ENCODE results near the gene FGF5.

FGF5 gene

GRCh38 chr4:80249144-80249543, 17.3 kb upstream of the FGF5 start:
- no peaks in the 10 kb centered on the region; the same call in 1 of the 2 replicates for H3K27me3 ChIP-seq
- H3K9me3 ChIP-seq, result no peaks in the 10 kb centered on the region
- no peaks in the 10 kb centered on the region for H3K4me1 ChIP-seq
- no peaks in the 10 kb centered on the region for H3K36me3 ChIP-seq
- no peak for DNase-seq
- TF ChIP-seq CTCF (IDR thresholded peaks at IDR 0.05; ENCODE audit: low read depth, low read length), result no peak
- H3K4me3 ChIP-seq (ENCODE audit: low read depth, low read length), result no peak overlapping the region

DNA sequence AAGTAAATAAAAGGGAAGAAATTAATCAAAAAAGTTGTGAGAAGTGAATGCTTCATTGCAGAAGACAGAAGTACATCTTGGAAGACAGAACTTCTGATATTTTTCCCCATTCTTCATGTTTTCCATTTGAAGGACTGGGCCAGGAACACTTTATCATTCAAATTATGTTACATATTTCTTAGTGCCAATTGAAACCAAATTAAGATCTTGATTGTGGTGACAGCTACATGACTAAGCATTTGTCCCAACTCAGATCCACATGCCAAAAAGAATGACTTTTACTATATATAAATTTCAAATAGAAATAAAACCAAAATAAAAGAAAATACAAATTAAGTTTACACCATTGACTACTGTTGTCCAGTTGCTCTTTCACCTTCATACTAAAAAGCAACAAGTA, 14.0 kb upstream of the FGF5 start:
- no peaks in the 10 kb centered on the region for H3K9me3 ChIP-seq
- no peaks in the 10 kb centered on the region for H3K4me1 ChIP-seq
- no peak overlapping the region for H3K4me3 ChIP-seq (ENCODE audit: low read depth, low read length)
- no peak for DNase-seq
- TF ChIP-seq CTCF (IDR thresholded peaks at IDR 0.05; ENCODE audit: low read depth, low read length), result no peak
- no peaks in the 10 kb centered on the region for H3K36me3 ChIP-seq
- H3K27me3 ChIP-seq, result peaks cover 2% of the 10 kb centered on the region

GRCh38 chr4:80252953-80253352, 13.5 kb upstream of the FGF5 start:
- Histone ChIP-seq H3K9me3 (no peaks in the 10 kb centered on the region), H3K27me3 (peaks cover 2% of the 10 kb centered on the region), H3K4me3 (ENCODE audit: low read depth, low read length) (no peak overlapping the region), H3K4me1 (no peaks in the 10 kb centered on the region), H3K36me3 (no peaks in the 10 kb centered on the region)
- no peak for TF ChIP-seq CTCF (IDR thresholded peaks at IDR 0.05; ENCODE audit: low read depth, low read length)
- no peak for DNase-seq

- peaks cover 2% of the 10 kb centered on the region for H3K27me3 ChIP-seq
- no peak for TF ChIP-seq CTCF (IDR thresholded peaks at IDR 0.05; ENCODE audit: low read depth, low read length)
- H3K4me1 ChIP-seq, result no peaks in the 10 kb centered on the region
- H3K9me3 ChIP-seq, result no peaks in the 10 kb centered on the region
- DNase-seq, result no peak
- no peaks in the 10 kb centered on the region for H3K36me3 ChIP-seq
- H3K4me3 ChIP-seq (ENCODE audit: low read depth, low read length), result no peak overlapping the region
These were observed 13.0 kb upstream of the FGF5 start for GRCh38 chr4:80253510-80253909.

DNA sequence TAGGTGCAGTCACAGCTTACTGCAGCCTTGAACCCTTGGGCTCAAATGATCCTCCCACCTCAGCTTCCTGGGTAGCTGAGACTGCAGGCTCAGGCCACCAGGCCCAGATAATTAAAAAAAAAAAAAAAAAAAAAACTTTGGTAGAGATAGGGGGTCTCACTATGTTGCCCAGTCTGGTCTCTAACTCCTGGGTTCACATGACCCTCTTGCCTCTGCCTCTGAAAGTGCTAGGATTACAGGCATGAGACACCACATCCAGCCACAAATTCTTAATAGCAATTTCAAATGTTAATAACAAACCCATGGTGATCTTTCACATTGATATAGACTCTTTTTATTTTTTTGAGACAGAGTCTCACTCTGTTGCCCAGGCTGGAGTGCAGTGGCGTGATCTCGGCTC, 12.3 kb upstream of the FGF5 start:
- peaks cover 2% of the 10 kb centered on the region for H3K27me3 ChIP-seq
- H3K9me3 ChIP-seq, result no peaks in the 10 kb centered on the region
- H3K36me3 ChIP-seq, result no peaks in the 10 kb centered on the region
- no peak for TF ChIP-seq CTCF (IDR thresholded peaks at IDR 0.05; ENCODE audit: low read depth, low read length)
- no peaks in the 10 kb centered on the region for H3K4me1 ChIP-seq
- DNase-seq, result no peak
- no peak overlapping the region for H3K4me3 ChIP-seq (ENCODE audit: low read depth, low read length)

GRCh38 chr4:80255329-80256095, 11.0 kb upstream of the FGF5 start:
- H3K4me1 ChIP-seq, result no peaks in the 10 kb centered on the region
- TF ChIP-seq CTCF (IDR thresholded peaks at IDR 0.05; ENCODE audit: low read depth, low read length), result no peak
- no peak overlapping the region for H3K4me3 ChIP-seq (ENCODE audit: low read depth, low read length)
- no peaks in the 10 kb centered on the region for H3K36me3 ChIP-seq
- H3K9me3 ChIP-seq, result no peaks in the 10 kb centered on the region
- no peak for DNase-seq
- peaks cover 2% of the 10 kb centered on the region for H3K27me3 ChIP-seq
